DMS79 treated with DMSO at 0.1 percent for 48 hours (cell line): Measurements from ENCODE around the gene TFAP2B.

Experiments
- DNase-seq: peaks from one replicate; lab custom pipeline; 2025; lab: John Stamatoyannopoulos, UW

TFAP2B gene

GRCh38 chr6:50848989-50849795, 30.5 kb downstream of the TFAP2B start:
- DNase-seq: no peak

- DNase-seq: no peak
Measured at GRCh38 chr6:50849796-50850180, 31.1 kb downstream of the TFAP2B start.

DNA sequence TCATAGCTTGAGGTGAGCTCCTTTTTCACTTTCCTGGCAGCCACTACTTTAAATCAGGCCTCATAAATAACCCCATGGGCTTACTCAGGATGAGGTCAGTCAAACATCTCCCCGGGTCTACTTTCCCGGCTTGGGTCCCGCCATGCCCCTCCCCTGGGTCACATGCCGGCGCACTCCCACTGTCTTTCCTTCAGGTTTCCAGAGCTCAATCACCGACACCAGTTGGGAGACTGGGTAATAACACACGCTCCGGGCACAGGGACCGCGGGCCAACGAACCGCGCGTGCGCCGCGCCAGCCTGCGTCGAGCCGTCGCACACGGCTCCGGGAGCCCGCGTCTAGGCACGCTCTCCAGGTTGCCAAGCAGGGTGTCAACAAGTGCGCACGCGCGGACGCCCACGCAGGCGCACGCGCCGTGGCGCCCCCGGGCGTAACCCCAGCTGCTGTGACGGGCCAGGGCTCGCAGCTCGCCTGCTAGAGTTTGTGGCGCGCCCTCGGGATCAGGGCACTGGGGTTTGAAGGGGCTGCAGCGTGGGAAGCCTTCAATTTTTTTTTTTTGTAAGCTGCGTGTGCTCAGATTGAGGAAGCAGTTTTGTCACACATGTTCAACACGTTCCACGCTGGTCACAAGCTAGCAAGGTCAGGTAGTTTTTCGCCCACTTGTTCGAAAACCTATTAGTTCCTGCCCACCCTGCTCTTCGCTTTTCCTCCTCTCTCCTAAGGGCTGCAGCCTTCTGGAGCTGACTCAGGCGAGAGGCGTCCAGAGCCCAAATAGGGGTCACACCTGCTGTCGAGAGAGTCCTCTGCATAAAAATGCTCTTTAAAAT, 31.8 kb downstream of the TFAP2B start:
- DNase-seq: no peak

GRCh38 chr6:50851049-50851845, 32.6 kb downstream of the TFAP2B start:
- no peak for DNase-seq

GRCh38 chr6:50853939-50854338, 35.3 kb downstream of the TFAP2B start:
- DNase-seq: no peak

- no peak for DNase-seq
Measured at GRCh38 chr6:50861692-50862091, 43.0 kb downstream of the TFAP2B start.

DNA sequence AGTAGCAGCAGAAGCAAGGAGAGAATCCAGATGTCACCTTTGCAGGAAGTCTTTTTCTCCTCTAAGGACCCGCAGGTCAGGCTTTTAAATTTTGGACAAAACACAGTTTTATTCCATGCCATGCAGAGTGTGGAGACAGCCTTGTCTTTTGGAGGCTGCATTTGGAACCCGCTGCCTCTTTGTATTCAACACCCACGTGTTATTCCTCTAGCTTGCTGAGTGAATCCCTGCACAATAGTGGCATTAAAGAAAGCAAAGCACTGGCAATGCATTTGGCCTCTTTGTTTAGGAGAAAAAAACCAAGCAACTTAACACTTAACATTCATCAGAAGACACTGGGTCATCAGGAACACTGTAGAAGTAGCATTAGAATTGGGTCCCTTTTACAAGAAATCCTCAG, 43.5 kb downstream of the TFAP2B start:
- DNase-seq: no peak

GRCh38 chr6:50864601-50865000, 45.9 kb downstream of the TFAP2B start:
- DNase-seq: no peak

- DNase-seq: no peak
Measured at GRCh38 chr6:50868466-50868865, 49.8 kb downstream of the TFAP2B start.

GRCh38 chr6:50873167-50873566, 54.5 kb downstream of the TFAP2B start:
- DNase-seq: no peak

- no peak for DNase-seq
Measured at GRCh38 chr6:50884364-50884763, 65.7 kb downstream of the TFAP2B start.

DNA sequence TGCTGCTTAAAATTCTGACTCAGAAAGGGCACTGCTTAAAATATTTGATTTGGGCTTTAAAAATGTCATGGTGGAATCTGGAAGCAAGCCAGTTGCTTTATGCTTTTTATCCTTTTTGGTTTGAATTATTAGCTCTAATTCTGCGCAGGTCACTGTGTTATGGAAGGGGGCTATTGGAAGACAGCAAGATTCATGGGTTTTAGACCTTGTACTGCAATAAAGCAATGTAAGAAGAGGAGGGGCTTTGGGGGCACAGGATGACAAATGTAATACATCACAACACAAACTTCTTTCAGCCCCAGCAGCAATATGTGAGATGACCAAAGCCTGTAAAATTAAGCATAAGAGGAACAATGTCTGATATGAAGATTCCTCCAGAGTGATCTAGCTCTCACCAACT, 68.4 kb downstream of the TFAP2B start:
- DNase-seq: no peak

DNA sequence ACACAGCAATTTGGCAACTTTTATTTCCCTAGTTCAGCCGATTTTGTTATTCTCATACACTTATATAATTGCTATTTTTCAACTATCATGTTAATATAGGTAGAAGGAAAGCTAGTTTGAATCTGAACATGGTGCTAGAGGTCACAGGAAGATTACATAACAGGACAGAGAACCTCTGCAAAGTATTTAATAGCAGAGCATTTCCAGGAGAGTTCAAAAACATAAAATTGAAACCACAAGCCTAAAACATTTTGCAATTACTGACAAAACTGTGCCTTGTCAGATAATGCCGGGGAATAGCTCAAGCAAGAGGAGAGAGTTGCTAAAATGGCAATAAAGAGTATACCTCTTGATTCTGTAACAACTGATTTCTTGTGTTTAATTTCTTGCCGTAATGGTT, 70.8 kb downstream of the TFAP2B start:
- DNase-seq: no peak

- DNase-seq: no peak
Measured at GRCh38 chr6:50889935-50890334, 71.3 kb downstream of the TFAP2B start.

GRCh38 chr6:50890579-50890978, 71.9 kb downstream of the TFAP2B start:
- DNase-seq: no peak

- DNase-seq: no peak
Measured at GRCh38 chr6:50891290-50891689, 72.6 kb downstream of the TFAP2B start.
